Chondrocyte (in vitro differentiated cells): ENCODE data around the gene CNTRL. TPM values are rescaled to one million over a fixed set of nuclear protein-coding genes. Genes with fewer than 3 reads are reported as not detected.
"Not testable (repeated sequence)": the region's sequence is repeated elsewhere in the genome, so short reads cannot be mapped to it uniquely, and the experiment has no call there.

Experiments used
- DNase-seq: peaks from one replicate; pipeline ENCODE4 v3.0.0; 2021; ENCODE audit warnings: mixed read lengths, low spot score
- H3K27ac Mint-ChIP-seq: one replicate; pipeline ENCODE4 v1.8.0; 2021; ENCODE audit warnings: mild to moderate bottlenecking, moderate library complexity, mixed read lengths; ENCODE audit not compliant: unreplicated experiment
- H3K27me3 Mint-ChIP-seq: 2 replicates; pipeline ENCODE4 v1.8.0; 2021; ENCODE audit warnings: low read depth, mixed read lengths
- H3K36me3 Mint-ChIP-seq: 2 replicates; pipeline ENCODE4 v1.8.0; 2021; ENCODE audit warnings: low read depth, mixed read lengths
- H3K4me1 Mint-ChIP-seq: 2 replicates; pipeline ENCODE4 v1.8.0; 2021; ENCODE audit warnings: low read depth, mild to moderate bottlenecking, mixed read lengths
- H3K4me3 Mint-ChIP-seq: one replicate; pipeline ENCODE4 v1.8.0; 2021; ENCODE audit warnings: mild to moderate bottlenecking, moderate library complexity, mixed read lengths; ENCODE audit not compliant: unreplicated experiment
- H3K9me3 Mint-ChIP-seq: 2 replicates; pipeline ENCODE4 v1.8.0; 2021; ENCODE audit warnings: low read depth, mixed read lengths
- CTCF ChIP-seq: fragments of 200-600 bp; sonication (generic); IDR thresholded peaks from 2 replicates; pipeline ENCODE4 v1.5.0; 2021; ENCODE audit warnings: antibody characterized with exemption, mild to moderate bottlenecking, moderate library complexity
- total RNA-seq: library from RNA; stranded (reverse); gene quantifications from 3 replicates; pipeline ENCODE4 v1.2.1, GENCODE V29; 2021

The CNTRL gene
- total RNA-seq, 1 donor from 2014 or later = 4.9 TPM

GRCh38 chr9:121178676-121179372 lies 104.1 kb downstream of the CNTRL start:
- no peaks in the 10 kb centered on the region for H3K9me3 Mint-ChIP-seq
- H3K27me3 Mint-ChIP-seq = no peaks in the 10 kb centered on the region
- DNase-seq = no peak
- H3K4me3 Mint-ChIP-seq = no peak overlapping the region
- peaks cover 10% of the 10 kb centered on the region for H3K36me3 Mint-ChIP-seq
- H3K4me1 Mint-ChIP-seq = peaks cover 23% of the 10 kb centered on the region
- TF ChIP-seq CTCF = no peak
- no peak overlapping the region for H3K27ac Mint-ChIP-seq

GRCh38 chr9:121179373-121179721 lies 104.6 kb downstream of the CNTRL start:
- H3K4me1 Mint-ChIP-seq = peaks cover 26% of the 10 kb centered on the region
- H3K36me3 Mint-ChIP-seq, H3K27ac Mint-ChIP-seq, H3K4me3 Mint-ChIP-seq, DNase-seq, H3K27me3 Mint-ChIP-seq, H3K9me3 Mint-ChIP-seq: not testable (repeated sequence)

GRCh38 chr9:121179930-121180681 lies 105.4 kb downstream of the CNTRL start:
- Mint-ChIP-seq H3K27me3 (no peaks in the 10 kb centered on the region), H3K27ac (no peak overlapping the region), H3K4me3 (no peak overlapping the region), H3K36me3 (peaks cover 10% of the 10 kb centered on the region), H3K4me1 (peaks cover 29% of the 10 kb centered on the region), H3K9me3 (no peaks in the 10 kb centered on the region)
- no peak for DNase-seq
- TF ChIP-seq CTCF = no peak

GRCh38 chr9:121182101-121182836 lies 107.5 kb downstream of the CNTRL start:
- Mint-ChIP-seq H3K4me1 (peaks cover 40% of the 10 kb centered on the region), H3K9me3 (no peaks in the 10 kb centered on the region), H3K4me3 (no peak overlapping the region), H3K27me3 (no peaks in the 10 kb centered on the region), H3K36me3 (peaks cover 11% of the 10 kb centered on the region), H3K27ac (no peak overlapping the region)
- DNase-seq = no peak
- TF ChIP-seq CTCF = no peak

GRCh38 chr9:121182989-121183388 lies 108.2 kb downstream of the CNTRL start:
- Mint-ChIP-seq H3K27ac (peak overlapping the region; percentile 14), H3K4me1 (peaks cover 43% of the 10 kb centered on the region), H3K4me3 (no peak overlapping the region), H3K9me3 (no peaks in the 10 kb centered on the region), H3K27me3 (no peaks in the 10 kb centered on the region), H3K36me3 (peaks cover 11% of the 10 kb centered on the region)
- no peak for TF ChIP-seq CTCF
- DNase-seq = no peak
